Endothelial cell of umbilical vein (primary cell): ENCODE results near the gene KRTAP4-12. TPM values are rescaled to one million over a fixed set of nuclear protein-coding genes. Genes with fewer than 3 reads are reported as not detected.
A peak's percentile ranks its signal among the peaks of the same experiment; 100 is the strongest.
"Not testable (repeated sequence)": the region's sequence is repeated elsewhere in the genome, so short reads cannot be mapped to it uniquely, and the experiment has no call there.

Experiments
- BruUV-seq: library from RNA; stranded (reverse); fragments of 400-500 nt; replicated peaks from 2 replicates; lab custom pipeline; 2021; lab: Mats Ljungman, UMichigan
- CTCF ChIA-PET: fragments of 300-600, 350-600 bp; sonication (Branson Sonifier 250); formaldehyde crosslinking; loops from one replicate; lab custom pipeline; 2021; ENCODE audit warnings: antibody characterized with exemption, inconsistent platforms; lab: Charles Lee
- POLR2A ChIA-PET: fragments of 300-600, 350-600 bp; sonication (Branson Sonifier 250); formaldehyde crosslinking; loops from one replicate; lab custom pipeline; 2021; ENCODE audit warnings: antibody characterized with exemption, inconsistent platforms; lab: Charles Lee
- DNase-seq: peaks from one replicate; pipeline ENCODE4 v3.0.0-alpha.2; 2011; ENCODE audit warnings: low read depth, low spot score
- FAIRE-seq: peaks from 2 replicates; lab custom pipeline; 2011; peaks lifted over from hg19 to GRCh38; lab: Jason Lieb, UNC
- H2AFZ ChIP-seq: 2 replicates; pipeline ENCODE4 v1.6.0; 2012; ENCODE audit warnings: low read depth, low read length, control low read depth, inconsistent platforms
- H3K27ac ChIP-seq: 2 replicates; pipeline ENCODE4 v1.5.1; 2011; ENCODE audit warnings: low read depth, mild to moderate bottlenecking, control low read depth, low read length, moderate library complexity; ENCODE audit not compliant: insufficient read depth
- H3K27me3 ChIP-seq, 2 experiments: 2 replicates each; pipeline versions ENCODE4 v1.6.0 to v1.6.1; 2011; ENCODE audit warnings: low read length in 2 of 2, mixed read lengths in 1 of 2; ENCODE audit not compliant: control insufficient read depth in 2 of 2, insufficient read depth in 2 of 2
- H3K36me3 ChIP-seq, 2 experiments: 2 replicates in 1 of 2; 3 replicates in 1 of 2; pipeline ENCODE4 v1.5.1; 2011; ENCODE audit warnings: low read length in 2 of 2, mild to moderate bottlenecking in 1 of 2, moderate library complexity in 1 of 2; ENCODE audit not compliant: control insufficient read depth in 2 of 2, insufficient read depth in 2 of 2; ENCODE audit errors: extremely low read depth in 1 of 2
- H3K4me1 ChIP-seq: 3 replicates; pipeline ENCODE4 v1.5.1; 2011; ENCODE audit warnings: mild to moderate bottlenecking, low read length; ENCODE audit not compliant: control insufficient read depth, insufficient read depth; ENCODE audit errors: extremely low read depth
- H3K4me2 ChIP-seq: 2 replicates; pipeline ENCODE4 v1.6.1; 2011; ENCODE audit warnings: low read length, control low read depth, mixed read lengths; ENCODE audit not compliant: insufficient read depth
- H3K4me3 ChIP-seq, 3 experiments: fragments of 200-600 bp in 1 of 3; sonication (generic), shearing (Covaris generic) in 1 of 3; replicated peaks in 1 of 3; 2 replicates each; pipeline ENCODE4 v1.5.1; 2011 to 2016; ENCODE audit warnings: control low read depth in 3 of 3, low read length in 3 of 3, mild to moderate bottlenecking in 2 of 3, inconsistent platforms in 1 of 3, low read depth in 1 of 3, moderate library complexity in 1 of 3; ENCODE audit not compliant: insufficient read depth in 1 of 3
- H3K79me2 ChIP-seq: 2 replicates; pipeline ENCODE4 v1.6.0; 2012; ENCODE audit warnings: low read length, inconsistent platforms; ENCODE audit not compliant: control insufficient read depth, insufficient read depth
- H3K9ac ChIP-seq: replicated peaks from 2 replicates; pipeline ENCODE3; 2011; ENCODE audit warnings: low read length, control low read depth; ENCODE audit not compliant: insufficient read depth; ENCODE audit errors: extremely low read depth
- H3K9me1 ChIP-seq: replicated peaks from 3 replicates; pipeline ENCODE4 v1.6.0; 2011; ENCODE audit warnings: mild to moderate bottlenecking, low read length; ENCODE audit not compliant: control insufficient read depth, insufficient read depth; ENCODE audit errors: extremely low read depth
- H3K9me3 ChIP-seq: replicated peaks from 2 replicates; pipeline ENCODE4 v1.5.1; 2012; ENCODE audit warnings: low read length, inconsistent platforms; ENCODE audit not compliant: control insufficient read depth, insufficient read depth
- H4K20me1 ChIP-seq: replicated peaks from 2 replicates; pipeline ENCODE3; 2011; ENCODE audit warnings: mild to moderate bottlenecking, low read length; ENCODE audit not compliant: control insufficient read depth, insufficient read depth; ENCODE audit errors: extremely low read depth
- EZH2 ChIP-seq: IDR thresholded peaks from 2 replicates; pipeline ENCODE4 v1.6.1; 2012; ENCODE audit warnings: borderline replicate concordance, low read depth, mild to moderate bottlenecking, moderate library complexity, low read length, inconsistent platforms; ENCODE audit not compliant: severe bottlenecking
- FOS ChIP-seq: IDR thresholded peaks from 2 replicates; pipeline ENCODE4 v1.6.1; 2011; ENCODE audit warnings: mild to moderate bottlenecking, low read length, moderate library complexity, borderline replicate concordance; ENCODE audit not compliant: insufficient read depth
- GATA2 ChIP-seq: IDR thresholded peaks from 2 replicates; pipeline ENCODE4 v1.7.0; 2011; ENCODE audit warnings: low read depth, mild to moderate bottlenecking, moderate library complexity, mixed read lengths, low read length; ENCODE audit not compliant: insufficient read length, insufficient read depth
- JUN ChIP-seq: IDR thresholded peaks from 2 replicates; pipeline ENCODE4 v1.6.1; 2011; ENCODE audit warnings: borderline replicate concordance, low read depth; ENCODE audit not compliant: insufficient read length, insufficient read depth
- MYC ChIP-seq: IDR thresholded peaks from one replicate; pipeline ENCODE4 v1.6.1; 2011; ENCODE audit warnings: mild to moderate bottlenecking, low read depth, low read length
- POLR2A ChIP-seq: IDR thresholded peaks from 2 replicates; pipeline ENCODE4 v1.6.1; 2012; ENCODE audit warnings: low read depth, mild to moderate bottlenecking, control low read depth, low read length
- POLR2AphosphoS5 ChIP-seq: IDR thresholded peaks from 2 replicates; pipeline ENCODE4 v1.6.1; 2012; ENCODE audit warnings: low read depth, mild to moderate bottlenecking, control low read depth, low read length, moderate library complexity; ENCODE audit not compliant: insufficient read depth
- dilution Hi-C: fragments of 300-500 bp; cut with MboI; formaldehyde crosslinking; loops from one replicate; pipeline ENCODE4 v1.15.0; 2019; ENCODE audit warnings: low sequenced_read_pairs; ENCODE audit not compliant: extremely low pct_ligation_motif_present
- intact Hi-C: fragments of 100-400 bp; cut with micrococcal nuclease; formaldehyde crosslinking; loops from one replicate; pipeline ENCODE4 v1.10.0; 2022
- polyA plus RNA-seq, 4 experiments: library from polyadenylated mRNA; depleted of rRNA in 3 of 4; stranded (reverse) in 3 of 4; unstranded in 1 of 4; fragments of >200 nt; gene quantifications; 2 replicates each; pipeline versions ENCODE4 v1.2.1 to v1.2.3, GENCODE V29; 2011 to 2012; ENCODE audit warnings: missing spikeins in 1 of 4
- total RNA-seq: library from RNA; stranded (reverse); gene quantifications from 2 replicates; pipeline ENCODE4 v1.2.3, GENCODE V29; 2021
- TF ChIP-seq, protein P1 (sequence below): IDR thresholded peaks from 2 replicates; pipeline ENCODE4 v1.6.1; 2011; ENCODE audit not compliant: insufficient read depth, insufficient read length
- TF ChIP-seq, protein P2 (sequence below), 2 donors: IDR thresholded peaks; 1 replicate in 1 of 2; 2 replicates in 1 of 2; pipeline ENCODE4 v1.5.1; 2011; ENCODE audit warnings: low read length in 2 of 2, mild to moderate bottlenecking in 2 of 2, moderate library complexity in 2 of 2, control low read depth in 1 of 2, inconsistent platforms in 1 of 2, low read depth in 1 of 2; ENCODE audit not compliant: insufficient read depth in 1 of 2; ENCODE audit errors: extremely low read depth in 1 of 2

KRTAP4-12 gene
- total and polyA plus RNA-seq, 2 donors (not counting 3 experiments of a cell fraction or from before 2014, with no cell fraction given): not detected

DNA sequence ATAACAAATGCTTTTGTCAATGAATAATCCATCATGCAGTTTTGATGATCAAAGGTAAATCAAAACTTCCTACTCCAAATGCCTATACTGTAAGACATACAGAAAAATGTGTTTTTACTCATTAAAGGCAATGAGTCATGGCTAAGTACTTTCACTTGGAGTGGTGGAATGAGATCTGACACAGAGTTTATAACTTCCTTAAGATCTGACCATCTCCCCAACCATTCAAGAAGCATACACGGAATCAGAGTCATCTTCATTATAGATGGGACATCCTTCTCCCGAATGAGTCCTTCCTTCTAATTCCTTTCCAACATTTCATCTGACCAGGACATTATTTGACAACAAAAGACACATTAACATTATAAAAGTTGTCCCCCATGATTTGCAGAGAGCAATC lies 40.6 kb downstream of the KRTAP4-12 start:
- H3K4me2 ChIP-seq, H4K20me1 ChIP-seq, H3K27me3 ChIP-seq, H3K79me2 ChIP-seq, H3K9ac ChIP-seq, H3K9me1 ChIP-seq, dilution Hi-C loops, H3K27ac ChIP-seq, H2AFZ ChIP-seq, POLR2A ChIA-PET, H3K4me1 ChIP-seq, H3K4me3 ChIP-seq, H3K36me3 ChIP-seq, DNase-seq, CTCF ChIA-PET, H3K9me3 ChIP-seq, intact Hi-C loops, BruUV-seq: not testable (repeated sequence)
- peak; percentile 81 for FAIRE-seq
- TF ChIP-seq FOS: peak; percentile 25

GRCh38 chr17:41082626-41083025 lies 41.4 kb downstream of the KRTAP4-12 start:
- DNase-seq (no peak), FAIRE-seq (no peak)
- Histone ChIP-seq H3K4me3 (no peak overlapping the region), H3K9me1 (no peaks in the 10 kb centered on the region), H3K4me2 (no peak overlapping the region), H3K9ac (no peak overlapping the region), H3K27ac (no peak overlapping the region), H3K27me3 (no peaks in the 10 kb centered on the region), H3K4me1 (no peaks in the 10 kb centered on the region), H2AFZ (no peak overlapping the region), H3K36me3 (no peaks in the 10 kb centered on the region), H4K20me1 (no peaks in the 10 kb centered on the region), H3K9me3 (no peaks in the 10 kb centered on the region), H3K79me2 (no peaks in the 10 kb centered on the region)
- intact Hi-C loops: no loop called here
- dilution Hi-C loops: no loop called here
- no TSS peak for BruUV-seq
- CTCF ChIA-PET: no interaction called here
- POLR2A ChIA-PET: no interaction called here
- no peak for TF ChIP-seq EZH2
- TF ChIP-seq JUN: no peak
- TF ChIP-seq MYC: no peak
- TF ChIP-seq, protein P1, sequence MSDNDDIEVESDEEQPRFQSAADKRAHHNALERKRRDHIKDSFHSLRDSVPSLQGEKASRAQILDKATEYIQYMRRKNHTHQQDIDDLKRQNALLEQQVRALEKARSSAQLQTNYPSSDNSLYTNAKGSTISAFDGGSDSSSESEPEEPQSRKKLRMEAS: no peak
- TF ChIP-seq FOS: no peak
- TF ChIP-seq GATA2: no peak
- TF ChIP-seq, protein P2, sequence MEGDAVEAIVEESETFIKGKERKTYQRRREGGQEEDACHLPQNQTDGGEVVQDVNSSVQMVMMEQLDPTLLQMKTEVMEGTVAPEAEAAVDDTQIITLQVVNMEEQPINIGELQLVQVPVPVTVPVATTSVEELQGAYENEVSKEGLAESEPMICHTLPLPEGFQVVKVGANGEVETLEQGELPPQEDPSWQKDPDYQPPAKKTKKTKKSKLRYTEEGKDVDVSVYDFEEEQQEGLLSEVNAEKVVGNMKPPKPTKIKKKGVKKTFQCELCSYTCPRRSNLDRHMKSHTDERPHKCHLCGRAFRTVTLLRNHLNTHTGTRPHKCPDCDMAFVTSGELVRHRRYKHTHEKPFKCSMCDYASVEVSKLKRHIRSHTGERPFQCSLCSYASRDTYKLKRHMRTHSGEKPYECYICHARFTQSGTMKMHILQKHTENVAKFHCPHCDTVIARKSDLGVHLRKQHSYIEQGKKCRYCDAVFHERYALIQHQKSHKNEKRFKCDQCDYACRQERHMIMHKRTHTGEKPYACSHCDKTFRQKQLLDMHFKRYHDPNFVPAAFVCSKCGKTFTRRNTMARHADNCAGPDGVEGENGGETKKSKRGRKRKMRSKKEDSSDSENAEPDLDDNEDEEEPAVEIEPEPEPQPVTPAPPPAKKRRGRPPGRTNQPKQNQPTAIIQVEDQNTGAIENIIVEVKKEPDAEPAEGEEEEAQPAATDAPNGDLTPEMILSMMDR (IDR thresholded peaks at IDR 0.05; ENCODE audit: extremely low read depth in 1 of 2, insufficient read depth in 1 of 2, low read depth in 1 of 2, low read length in 2 of 2): no peak
- TF ChIP-seq POLR2A: no peak
- TF ChIP-seq POLR2AphosphoS5: no peak
